Stimulated activated CD4-positive, alpha-beta T cell treated with anti-CD3 and anti-CD28 coated beads, Interleukin-2, amount 100 ng/mL, for 48 hours (primary cell): ENCODE data around the gene ARFIP2.
A peak's percentile ranks its signal among the peaks of the same experiment; 100 is the strongest.
"Not testable (repeated sequence)": the region's sequence is repeated elsewhere in the genome, so short reads cannot be mapped to it uniquely, and the experiment has no call there.

ENCODE experiments used
- DNase-seq, 2 donors: peaks; one replicate each; pipeline ENCODE4 v3.0.0-alpha.2; 2020

Gene ARFIP2, protein sequence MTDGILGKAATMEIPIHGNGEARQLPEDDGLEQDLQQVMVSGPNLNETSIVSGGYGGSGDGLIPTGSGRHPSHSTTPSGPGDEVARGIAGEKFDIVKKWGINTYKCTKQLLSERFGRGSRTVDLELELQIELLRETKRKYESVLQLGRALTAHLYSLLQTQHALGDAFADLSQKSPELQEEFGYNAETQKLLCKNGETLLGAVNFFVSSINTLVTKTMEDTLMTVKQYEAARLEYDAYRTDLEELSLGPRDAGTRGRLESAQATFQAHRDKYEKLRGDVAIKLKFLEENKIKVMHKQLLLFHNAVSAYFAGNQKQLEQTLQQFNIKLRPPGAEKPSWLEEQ

GRCh38 chr11:6481012-6481923, at the start of gene ARFIP2, which contains the start of gene TIMM10B:
TSS of gene ARFIP2 (minus strand) at chr11:6481331. CDS start at chr11:6480421, 910 bp downstream.
TSS of gene TIMM10B (plus strand) at chr11:6481501. CDS start at chr11:6481517, 16 bp downstream.
- DNase-seq, result peak; percentile 92 to 95

GRCh38 chr11:6530848-6531247, 49.7 kb upstream of the ARFIP2 start:
- no peak for DNase-seq

- no peak for DNase-seq
Observed at GRCh38 chr11:6529266-6529665, 48.1 kb upstream of the ARFIP2 start.

- DNase-seq, result no peak
Observed at GRCh38 chr11:6526411-6527135, 45.4 kb upstream of the ARFIP2 start.

DNA sequence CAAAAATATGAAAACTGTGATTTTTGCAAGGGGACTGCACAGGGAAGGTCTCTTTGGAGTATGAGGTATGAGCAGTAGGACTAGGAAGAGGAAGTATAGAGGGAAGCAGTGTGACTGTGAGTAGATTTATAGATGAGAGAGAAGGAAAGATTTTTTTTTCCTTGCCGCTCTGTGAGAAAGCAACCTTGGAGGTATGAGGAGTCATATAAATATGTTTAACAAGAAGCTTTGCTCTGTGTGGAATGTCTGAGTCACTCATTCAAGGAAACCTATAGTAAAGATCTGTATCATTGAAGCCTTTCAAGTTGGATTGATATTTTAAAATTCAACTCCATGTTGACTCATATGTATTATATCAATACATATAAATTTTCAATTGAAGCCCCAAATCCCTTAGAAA, 42.1 kb upstream of the ARFIP2 start:
- no peak for DNase-seq

DNA sequence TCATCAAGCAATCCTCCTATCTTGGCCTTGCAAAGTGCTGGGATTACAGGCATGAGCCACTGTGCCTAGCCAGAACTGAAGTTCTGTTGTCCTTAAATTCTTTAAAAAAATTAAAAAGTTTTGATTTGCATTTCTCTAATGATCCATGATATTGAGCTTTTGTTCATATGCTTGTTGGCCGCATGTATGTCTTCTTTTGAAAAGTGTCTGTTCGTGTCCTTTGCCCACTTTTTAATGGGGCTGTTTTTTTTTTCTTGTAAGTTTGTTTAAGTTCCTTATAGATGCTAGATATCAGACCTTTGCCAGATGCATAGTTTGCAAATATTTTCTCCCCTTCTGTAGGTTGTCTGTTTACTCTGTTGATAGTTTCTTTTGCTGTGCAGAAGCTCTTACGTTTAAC, 40.8 kb upstream of the ARFIP2 start:
- DNase-seq, result not testable (repeated sequence)

DNA sequence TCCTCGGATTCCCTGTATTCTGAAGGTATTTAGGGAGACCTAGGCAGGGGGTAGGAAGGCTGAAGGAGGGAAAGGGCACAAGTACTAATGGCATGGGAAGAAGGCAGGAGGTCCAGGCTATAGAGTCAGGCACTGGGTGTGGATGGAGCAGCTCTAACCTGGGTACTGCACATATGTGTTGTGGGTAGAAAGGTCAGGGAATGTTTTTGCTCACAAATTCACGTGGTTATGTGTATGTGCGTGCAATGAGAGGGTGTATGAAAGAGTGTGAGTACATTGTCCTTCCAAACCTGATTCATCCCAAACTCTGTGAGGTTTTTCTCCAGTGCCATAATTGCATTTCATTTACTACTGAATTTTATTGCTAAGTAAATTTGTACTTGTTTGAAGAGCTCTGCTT, 39.1 kb upstream of the ARFIP2 start:
- DNase-seq, result no peak

- no peak for DNase-seq
Observed at GRCh38 chr11:6516865-6517264, 35.7 kb upstream of the ARFIP2 start.

- no peak for DNase-seq
Observed at GRCh38 chr11:6505577-6506240, 24.6 kb upstream of the ARFIP2 start.

DNA sequence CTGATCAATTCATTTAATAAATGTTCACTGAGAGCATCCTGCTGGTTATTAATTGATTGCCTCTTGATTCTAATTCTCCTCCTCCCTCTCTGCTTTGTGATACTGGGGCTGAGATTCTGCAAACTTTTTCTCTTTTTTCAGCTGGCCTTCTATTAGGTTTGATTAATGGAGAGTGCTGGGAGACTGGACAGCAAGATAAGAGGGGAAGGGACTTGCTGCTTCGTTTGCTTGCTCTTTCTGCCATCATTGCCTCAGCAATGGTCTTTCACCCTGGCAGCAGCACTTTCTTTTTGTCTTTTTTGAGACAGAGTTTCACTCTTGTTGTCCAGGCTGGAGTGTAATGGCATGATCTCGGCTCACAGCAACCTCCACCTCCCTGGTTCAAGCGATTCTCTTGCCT, 23.0 kb upstream of the ARFIP2 start:
- no peak for DNase-seq

- DNase-seq, result no peak
Observed at GRCh38 chr11:6502382-6502781, 21.3 kb upstream of the ARFIP2 start.

DNA sequence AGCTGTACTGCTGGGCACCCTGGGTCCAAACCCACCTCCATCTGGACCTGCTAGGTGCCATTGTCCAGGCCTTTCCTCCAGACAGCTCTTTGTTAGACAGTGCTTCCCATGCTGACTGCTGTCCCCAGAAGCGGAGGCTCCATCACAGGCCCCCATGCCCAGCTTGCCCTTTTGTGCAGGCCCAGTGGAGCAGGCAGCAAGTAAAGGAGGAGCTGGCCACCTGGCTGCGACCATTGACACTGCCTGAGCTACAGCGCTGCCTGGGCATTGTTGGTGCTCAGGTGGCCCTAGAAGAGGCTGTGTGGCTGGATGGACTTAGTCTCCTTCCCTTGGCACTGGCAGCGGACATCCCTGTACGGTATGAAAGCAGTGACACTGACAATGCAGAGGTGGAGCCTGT, 17.4 kb upstream of the ARFIP2 start:
- DNase-seq, result no peak

GRCh38 chr11:6498121-6498520, 17.0 kb upstream of the ARFIP2 start:
- no peak for DNase-seq

- no peak for DNase-seq
Observed at GRCh38 chr11:6497069-6497839, 16.1 kb upstream of the ARFIP2 start, which contains the start of gene DNHD1. TSS of gene DNHD1 (plus strand) at chr11:6497280. CDS start at chr11:6498216, 936 bp downstream.

DNA sequence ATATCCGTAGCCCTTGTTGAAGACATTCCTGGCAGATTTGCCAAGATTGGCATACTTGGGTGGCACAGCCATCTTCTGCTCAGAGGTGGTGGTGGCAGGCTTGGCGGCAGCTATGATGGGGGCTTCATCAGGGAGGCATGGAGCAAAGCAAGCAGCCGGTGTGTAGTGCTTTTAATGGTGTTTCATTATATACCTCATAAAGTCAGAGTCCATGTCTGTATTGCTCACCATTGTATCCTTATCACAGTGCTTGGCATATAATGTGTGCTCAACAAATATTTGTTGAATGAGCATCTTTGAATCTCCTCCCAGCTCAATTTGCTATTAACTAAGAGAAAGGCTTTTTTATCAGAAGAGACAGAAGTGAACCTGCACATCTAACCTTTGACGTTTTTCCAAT, 8.2 kb upstream of the ARFIP2 start:
- no peak for DNase-seq

GRCh38 chr11:6488821-6489220, 7.7 kb upstream of the ARFIP2 start:
- no peak for DNase-seq

DNA sequence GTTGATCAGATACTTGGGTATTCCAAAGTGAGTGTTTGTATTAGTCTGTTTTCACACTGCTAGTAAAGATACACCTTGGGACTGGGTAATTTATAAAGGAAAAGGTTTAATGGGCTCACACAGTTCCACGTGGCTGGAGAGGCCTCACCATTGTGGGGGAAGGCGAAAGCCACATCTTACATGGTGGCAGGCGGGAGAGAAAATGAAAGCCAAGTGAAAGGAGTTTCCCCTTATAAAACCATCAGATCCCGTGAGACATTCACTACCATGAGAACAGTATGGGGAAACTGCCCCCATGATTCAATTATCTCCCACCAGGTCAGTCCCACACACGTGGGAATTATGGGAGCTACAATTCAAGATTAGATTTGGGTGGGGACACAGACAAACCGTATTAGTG, 7.2 kb upstream of the ARFIP2 start:
- no peak for DNase-seq

GRCh38 chr11:6486938-6487337, 5.8 kb upstream of the ARFIP2 start:
- no peak for DNase-seq

GRCh38 chr11:6486256-6486655, 5.1 kb upstream of the ARFIP2 start:
- no peak for DNase-seq

DNA sequence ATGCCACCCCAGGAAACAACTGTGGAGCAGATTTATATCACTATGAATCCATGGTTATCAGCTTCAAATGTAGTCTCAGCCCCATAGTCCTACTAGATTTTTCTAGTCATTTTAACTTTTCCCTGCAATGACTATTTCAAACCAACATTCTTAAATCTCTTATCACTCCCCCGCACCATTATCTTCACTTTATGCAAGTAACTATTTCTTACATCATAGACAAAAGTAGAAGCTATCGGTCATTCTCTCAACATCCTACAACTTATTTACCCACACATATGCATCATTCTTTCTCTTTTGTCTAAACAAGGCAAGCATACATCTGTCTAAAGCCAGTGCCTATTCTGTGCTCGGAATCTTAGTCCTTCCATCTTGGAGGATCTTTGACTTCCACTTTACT, 4.5 kb upstream of the ARFIP2 start:
- DNase-seq, result no peak

DNA sequence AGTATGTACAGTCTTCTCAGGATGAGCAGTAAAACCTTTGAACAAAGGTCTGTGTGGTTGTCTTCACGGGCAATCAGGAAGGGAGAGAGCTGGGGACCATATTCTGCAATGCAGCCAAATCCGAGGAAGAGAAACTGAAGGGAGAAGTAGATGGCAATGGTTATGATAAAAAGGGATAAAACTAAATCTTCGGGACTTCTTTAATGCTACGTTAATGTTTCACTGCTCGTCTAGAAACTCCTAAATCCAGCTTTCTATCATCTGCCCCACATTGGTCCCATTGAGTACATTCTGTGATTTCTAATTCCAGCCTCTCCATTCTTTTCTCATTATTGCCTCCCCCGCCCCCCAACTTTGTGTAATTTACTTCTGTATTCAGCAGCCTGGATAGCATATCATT, 1.9 kb upstream of the ARFIP2 start:
- DNase-seq, result no peak

- no peak for DNase-seq
Observed at GRCh38 chr11:6482441-6482840, 1.3 kb upstream of the ARFIP2 start.
